Caco-2 (cell line): ENCODE results near the gene SLC27A6. TPM values are rescaled to one million over a fixed set of nuclear protein-coding genes. Genes with fewer than 3 reads are reported as not detected.

Experiments used
- Bru-seq: library from RNA; stranded (reverse); fragments of 400-500 nt; gene quantifications from one replicate; lab custom pipeline; 2021; lab: Mats Ljungman, UMichigan
- BruChase-seq, 2 experiments: library from RNA; stranded (reverse); fragments of 400-500 nt; gene quantifications; one replicate each; lab custom pipeline; 2021; lab: Mats Ljungman, UMichigan
- BruUV-seq: library from RNA; stranded (reverse); fragments of 400-500 nt; replicated peaks from 2 replicates; lab custom pipeline; 2021; lab: Mats Ljungman, UMichigan
- CTCF ChIA-PET: fragments of 300-600 bp; sonication (Branson Sonifier 250); formaldehyde crosslinking; loops from one replicate; lab custom pipeline; 2022; ENCODE audit warnings: antibody characterized with exemption; lab: Charles Lee
- POLR2A ChIA-PET: fragments of 300-600 bp; sonication (Branson Sonifier 250); formaldehyde crosslinking; loops from one replicate; lab custom pipeline; 2022; ENCODE audit warnings: antibody characterized with exemption; lab: Charles Lee
- DNase-seq, 2 experiments: peaks; one replicate each; pipeline versions ENCODE4 v3.0.0 to v3.0.0-alpha.2; 2020 to 2022
- H3K27me3 ChIP-seq: replicated peaks from 2 replicates; pipeline ENCODE4 v1.6.0; 2011; ENCODE audit warnings: low read length; ENCODE audit not compliant: control insufficient read depth, insufficient read depth
- H3K36me3 ChIP-seq: 2 replicates; pipeline ENCODE4 v1.5.1; 2011; ENCODE audit warnings: low read length; ENCODE audit not compliant: control insufficient read depth, insufficient read depth
- H3K4me1 ChIP-seq: fragments of 250-450 bp; sonication (Bioruptor Pico); 2 replicates; pipeline ENCODE4 v1.5.1; 2020; ENCODE audit warnings: mild to moderate bottlenecking
- H3K4me3 ChIP-seq: 2 replicates; pipeline ENCODE4 v1.5.1; 2011; ENCODE audit warnings: low read depth, mild to moderate bottlenecking, control low read depth, low read length
- H3K9me3 ChIP-seq: fragments of 250-450 bp; sonication (Bioruptor Pico); 2 replicates; pipeline ENCODE4 v1.5.1; 2020; ENCODE audit warnings: mild to moderate bottlenecking, moderate library complexity
- H3K27ac Mint-ChIP-seq: one replicate; pipeline ENCODE4 v1.8.0; 2022; ENCODE audit warnings: mixed read lengths; ENCODE audit not compliant: unreplicated experiment
- H3K27me3 Mint-ChIP-seq: one replicate; pipeline ENCODE4 v1.8.0; 2022; ENCODE audit warnings: mixed read lengths; ENCODE audit not compliant: insufficient read depth, unreplicated experiment
- H3K36me3 Mint-ChIP-seq: one replicate; pipeline ENCODE4 v1.8.0; 2022; ENCODE audit warnings: mild to moderate bottlenecking, mixed read lengths; ENCODE audit not compliant: insufficient read depth, unreplicated experiment
- H3K4me1 Mint-ChIP-seq: one replicate; pipeline ENCODE4 v1.8.0; 2022; ENCODE audit warnings: low read depth, mixed read lengths; ENCODE audit not compliant: unreplicated experiment
- H3K4me3 Mint-ChIP-seq: one replicate; pipeline ENCODE4 v1.8.0; 2022; ENCODE audit warnings: mild to moderate bottlenecking, moderate library complexity, mixed read lengths; ENCODE audit not compliant: unreplicated experiment
- H3K9me3 Mint-ChIP-seq: one replicate; pipeline ENCODE4 v1.8.0; 2022; ENCODE audit warnings: mixed read lengths; ENCODE audit not compliant: unreplicated experiment
- intact Hi-C: fragments of 100-400 bp; cut with micrococcal nuclease; formaldehyde crosslinking; loops from one replicate; pipeline ENCODE4 v1.10.0; 2022; ENCODE audit not compliant: unreplicated experiment
- long read RNA-seq: library from polyadenylated mRNA; stranded (forward); transcript quantifications from one replicate; pipeline ENCODE4 v2.0.0, GENCODE V29; 2022
- total RNA-seq: library from RNA; stranded (reverse); gene quantifications from 2 replicates; pipeline ENCODE4 v1.2.3, GENCODE V29; 2022
- TF ChIP-seq, protein P1 (sequence below), 2 experiments: fragments of 200-600 bp in 1 of 2; IDR thresholded peaks; 1 replicate in 1 of 2; 2 replicates in 1 of 2; pipeline versions ENCODE4 v1.5.1 to v1.8.0; 2011 to 2022; ENCODE audit warnings: antibody characterized with exemption in 1 of 2, control low read depth in 1 of 2, inconsistent platforms in 1 of 2, low read depth in 1 of 2, low read length in 1 of 2, mild to moderate bottlenecking in 1 of 2, moderate library complexity in 1 of 2; ENCODE audit not compliant: insufficient read depth in 1 of 2, severe bottlenecking in 1 of 2, unreplicated experiment in 1 of 2

The SLC27A6 gene, protein sequence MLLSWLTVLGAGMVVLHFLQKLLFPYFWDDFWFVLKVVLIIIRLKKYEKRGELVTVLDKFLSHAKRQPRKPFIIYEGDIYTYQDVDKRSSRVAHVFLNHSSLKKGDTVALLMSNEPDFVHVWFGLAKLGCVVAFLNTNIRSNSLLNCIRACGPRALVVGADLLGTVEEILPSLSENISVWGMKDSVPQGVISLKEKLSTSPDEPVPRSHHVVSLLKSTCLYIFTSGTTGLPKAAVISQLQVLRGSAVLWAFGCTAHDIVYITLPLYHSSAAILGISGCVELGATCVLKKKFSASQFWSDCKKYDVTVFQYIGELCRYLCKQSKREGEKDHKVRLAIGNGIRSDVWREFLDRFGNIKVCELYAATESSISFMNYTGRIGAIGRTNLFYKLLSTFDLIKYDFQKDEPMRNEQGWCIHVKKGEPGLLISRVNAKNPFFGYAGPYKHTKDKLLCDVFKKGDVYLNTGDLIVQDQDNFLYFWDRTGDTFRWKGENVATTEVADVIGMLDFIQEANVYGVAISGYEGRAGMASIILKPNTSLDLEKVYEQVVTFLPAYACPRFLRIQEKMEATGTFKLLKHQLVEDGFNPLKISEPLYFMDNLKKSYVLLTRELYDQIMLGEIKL
- total RNA-seq (not detected in 2 replicates), Bru-seq, nascent RNA (percentile 7 among the genes with signal in this experiment), BruChase-seq, experiment 1, labeled RNA remaining after a 2-hour chase (percentile 7 among the genes with signal in this experiment), BruChase-seq, experiment 2, labeled RNA remaining after a 6-hour chase (percentile 6 among the genes with signal in this experiment)
- long read RNA-seq, result 0 reads

DNA sequence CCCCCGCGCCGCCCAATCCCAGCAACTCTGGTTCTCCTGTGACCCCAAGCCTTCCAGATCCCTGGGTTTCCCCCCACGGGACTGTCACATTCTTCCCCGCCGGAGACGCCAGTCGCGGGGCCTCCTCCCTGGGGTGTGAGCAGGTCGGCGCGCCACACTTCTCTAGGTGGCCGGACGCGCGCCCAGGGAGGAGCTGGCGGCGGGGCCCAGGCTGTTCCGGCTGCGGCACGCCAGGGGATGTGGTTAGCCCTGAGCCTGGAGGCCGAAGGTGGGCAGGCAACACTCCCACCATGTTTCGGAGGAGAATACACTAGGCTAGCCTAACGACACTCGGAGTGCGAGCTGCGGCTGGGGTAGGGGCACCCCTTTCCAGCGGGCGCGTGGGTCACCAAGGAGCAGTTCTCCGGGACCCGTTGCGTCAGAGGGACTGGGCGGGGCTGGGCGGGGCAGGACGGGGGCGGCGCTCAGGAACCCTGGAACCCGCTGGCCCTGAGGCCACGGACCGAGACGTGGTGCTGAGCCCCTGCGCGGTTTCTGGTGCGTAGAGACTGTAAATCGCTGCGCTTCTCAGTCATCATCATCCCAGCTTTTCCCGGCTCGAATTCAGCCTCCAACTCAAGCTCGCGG lies at the start of gene SLC27A6:
Gene SLC27A6, plus strand, starts transcription at position 478 of the 627 bp plus-strand sequence. CDS start 650 bp downstream, outside the sequence.
- Mint-ChIP-seq H3K27me3 (peaks cover 5% of the 10 kb centered on the region), H3K4me1 (no peaks in the 10 kb centered on the region), H3K27ac (no peak within 1 kb of the TSS), H3K36me3 (no peaks in the 10 kb centered on the region), H3K4me3 (no peak within 1 kb of the TSS), H3K9me3 (peaks cover 16% of the 10 kb centered on the region)
- Histone ChIP-seq H3K27me3 (no peaks in the 10 kb centered on the region), H3K4me3 (no peak within 1 kb of the TSS), H3K9me3 (no peaks in the 10 kb centered on the region), H3K4me1 (no peaks in the 10 kb centered on the region), H3K36me3 (no peaks in the 10 kb centered on the region)
- no peak for DNase-seq
- TF ChIP-seq, protein P1, sequence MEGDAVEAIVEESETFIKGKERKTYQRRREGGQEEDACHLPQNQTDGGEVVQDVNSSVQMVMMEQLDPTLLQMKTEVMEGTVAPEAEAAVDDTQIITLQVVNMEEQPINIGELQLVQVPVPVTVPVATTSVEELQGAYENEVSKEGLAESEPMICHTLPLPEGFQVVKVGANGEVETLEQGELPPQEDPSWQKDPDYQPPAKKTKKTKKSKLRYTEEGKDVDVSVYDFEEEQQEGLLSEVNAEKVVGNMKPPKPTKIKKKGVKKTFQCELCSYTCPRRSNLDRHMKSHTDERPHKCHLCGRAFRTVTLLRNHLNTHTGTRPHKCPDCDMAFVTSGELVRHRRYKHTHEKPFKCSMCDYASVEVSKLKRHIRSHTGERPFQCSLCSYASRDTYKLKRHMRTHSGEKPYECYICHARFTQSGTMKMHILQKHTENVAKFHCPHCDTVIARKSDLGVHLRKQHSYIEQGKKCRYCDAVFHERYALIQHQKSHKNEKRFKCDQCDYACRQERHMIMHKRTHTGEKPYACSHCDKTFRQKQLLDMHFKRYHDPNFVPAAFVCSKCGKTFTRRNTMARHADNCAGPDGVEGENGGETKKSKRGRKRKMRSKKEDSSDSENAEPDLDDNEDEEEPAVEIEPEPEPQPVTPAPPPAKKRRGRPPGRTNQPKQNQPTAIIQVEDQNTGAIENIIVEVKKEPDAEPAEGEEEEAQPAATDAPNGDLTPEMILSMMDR (IDR thresholded peaks at IDR 0.05; ENCODE audit: insufficient read depth in 1 of 2, low read depth in 1 of 2, low read length in 1 of 2, severe bottlenecking in 1 of 2, unreplicated experiment in 1 of 2), result no peak
- intact Hi-C loops, result no loop called here
- no TSS peak for BruUV-seq
- POLR2A ChIA-PET, result no interaction called here
- CTCF ChIA-PET, result no interaction called here

DNA sequence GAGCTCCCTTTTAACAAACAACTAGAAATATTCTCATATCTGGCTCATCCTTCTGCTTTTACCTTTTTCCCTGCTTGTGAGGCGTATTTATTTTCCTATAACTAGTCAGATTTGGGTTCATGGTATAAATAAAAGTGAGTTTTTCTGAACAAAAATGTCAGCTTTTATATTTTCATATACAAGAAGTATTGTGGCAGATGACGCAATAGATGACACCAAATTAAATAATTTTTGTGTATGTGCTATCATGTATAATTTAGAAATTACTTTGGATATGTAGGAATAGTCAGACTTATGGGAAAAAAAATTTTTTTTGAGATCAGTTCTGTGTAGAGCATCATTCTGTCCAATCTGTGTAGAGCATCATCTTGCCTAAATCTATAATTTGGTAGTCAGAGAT lies 45.7 kb upstream of the SLC27A6 start:
- H3K4me3 ChIP-seq, result no peak overlapping the region
- Mint-ChIP-seq H3K4me3 (no peak overlapping the region), H3K27ac (no peak overlapping the region), H3K4me1 (no peaks in the 10 kb centered on the region), H3K27me3 (no peaks in the 10 kb centered on the region), H3K36me3 (no peaks in the 10 kb centered on the region), H3K9me3 (no peaks in the 10 kb centered on the region)
- no peaks in the 10 kb centered on the region for H3K36me3 ChIP-seq
- H3K27me3 ChIP-seq, result no peaks in the 10 kb centered on the region
- ChIA-PET POLR2A (no interaction called here), CTCF (no interaction called here)
- intact Hi-C loops, result no loop called here
- no peak for DNase-seq
- no TSS peak for BruUV-seq
- no peaks in the 10 kb centered on the region for H3K9me3 ChIP-seq
- no peaks in the 10 kb centered on the region for H3K4me1 ChIP-seq
- TF ChIP-seq, protein P1 (IDR thresholded peaks at IDR 0.05; ENCODE audit: insufficient read depth in 1 of 2, low read depth in 1 of 2, low read length in 1 of 2, severe bottlenecking in 1 of 2, unreplicated experiment in 1 of 2), result no peak
